OCI-LY7 (cell line): Measurements from ENCODE around the gene GLDN. TPM values are rescaled to one million over a fixed set of nuclear protein-coding genes. Genes with fewer than 3 reads are reported as not detected.

ENCODE experiments used
- BruUV-seq: library from RNA; stranded (reverse); fragments of 400-500 nt; replicated peaks from 2 replicates; lab custom pipeline; 2021; lab: Mats Ljungman, UMichigan
- CTCF ChIA-PET: fragments of 300-600 bp; sonication (Branson Sonifier 250); formaldehyde crosslinking; loops from one replicate; lab custom pipeline; 2022; ENCODE audit warnings: antibody characterized with exemption; ENCODE audit not compliant: unreplicated experiment; lab: Charles Lee
- POLR2A ChIA-PET: fragments of 300-600 bp; sonication (Branson Sonifier 250); formaldehyde crosslinking; loops from one replicate; lab custom pipeline; 2022; ENCODE audit warnings: antibody characterized with exemption; lab: Charles Lee
- DNase-seq: peaks from one replicate; pipeline ENCODE4 v3.0.0-alpha.2; 2015; ENCODE audit warnings: low spot score
- H2AFZ ChIP-seq: fragments of 200-600 bp; sonication (generic), shearing (Covaris generic); 2 replicates; pipeline ENCODE4 v1.6.1; 2014; ENCODE audit warnings: mild to moderate bottlenecking, antibody characterized with exemption, low read length, moderate library complexity
- H3K27ac ChIP-seq: fragments of 200-600 bp; sonication (generic); 2 replicates; pipeline ENCODE4 v1.5.1; 2014; ENCODE audit warnings: mixed run types, low read depth, mild to moderate bottlenecking, moderate library complexity, low read length, inconsistent platforms; ENCODE audit not compliant: poor library complexity, severe bottlenecking
- H3K36me3 ChIP-seq: fragments of 200-600 bp; sonication (generic); 2 replicates; pipeline ENCODE4 v1.6.1; 2014; ENCODE audit warnings: mild to moderate bottlenecking, antibody characterized with exemption, low read length, moderate library complexity, mixed read lengths; ENCODE audit not compliant: insufficient read depth
- H3K4me1 ChIP-seq: fragments of 200-600 bp; sonication (generic); 2 replicates; pipeline ENCODE4 v1.5.1; 2014; ENCODE audit warnings: mild to moderate bottlenecking, low read length; ENCODE audit not compliant: insufficient read depth, poor library complexity, severe bottlenecking
- H3K4me2 ChIP-seq: fragments of 200-600 bp; sonication (generic); 2 replicates; pipeline ENCODE4 v1.6.1; 2014; ENCODE audit warnings: mild to moderate bottlenecking, low read length
- H3K4me3 ChIP-seq: fragments of 200-600 bp; sonication (generic); 2 replicates; pipeline ENCODE4 v1.5.1; 2014; ENCODE audit warnings: mild to moderate bottlenecking, low read depth, low read length; ENCODE audit not compliant: poor library complexity, severe bottlenecking
- H3K79me2 ChIP-seq: fragments of 200-600 bp; sonication (generic); 2 replicates; pipeline ENCODE4 v1.6.1; 2016; ENCODE audit warnings: low read depth, mild to moderate bottlenecking, low read length, moderate library complexity, mixed read lengths; ENCODE audit not compliant: insufficient read depth
- H3K9me2 ChIP-seq: fragments of 200-600 bp; sonication (generic); 2 replicates; pipeline ENCODE4 v1.6.1; 2016; ENCODE audit warnings: mild to moderate bottlenecking, low read length, mixed read lengths; ENCODE audit not compliant: insufficient read depth
- H3K9me3 ChIP-seq: fragments of 200-600 bp; sonication (generic); 2 replicates; pipeline ENCODE4 v1.6.1; 2014; ENCODE audit warnings: mild to moderate bottlenecking, mixed run types, low read length, mixed read lengths
- H4K20me1 ChIP-seq: fragments of 200-600 bp; sonication (generic); 2 replicates; pipeline ENCODE4 v1.6.1; 2014; ENCODE audit warnings: mild to moderate bottlenecking, antibody characterized with exemption, low read length, moderate library complexity, mixed read lengths; ENCODE audit not compliant: insufficient read depth
- CTCF ChIP-seq: fragments of 200-600 bp; sonication (generic); conservative IDR thresholded peaks from 2 replicates; pipeline ENCODE4 v1.5.1; 2014; ENCODE audit warnings: mild to moderate bottlenecking, antibody characterized with exemption, low read length, moderate library complexity, mixed read lengths
- EZH2phosphoT487 ChIP-seq: fragments of 200-600 bp; sonication (generic); IDR thresholded peaks from 2 replicates; pipeline ENCODE4 v1.6.1; 2018; ENCODE audit warnings: low read depth, borderline replicate concordance, mild to moderate bottlenecking, mixed run types, antibody characterized with exemption, low read length, moderate library complexity, mixed read lengths
- intact Hi-C: fragments of 100-400 bp; cut with micrococcal nuclease; formaldehyde crosslinking; loops from one replicate; pipeline ENCODE4 v1.10.0; 2022; ENCODE audit not compliant: unreplicated experiment
- total RNA-seq, 2 experiments: library from RNA; depleted of rRNA in 1 of 2; stranded (reverse); fragments of >200 nt in 1 of 2; shearing (Covaris generic) in 1 of 2; gene quantifications; 2 replicates each; pipeline ENCODE4 v1.2.3, GENCODE V29; 2014 to 2022

Gene GLDN
- total RNA-seq, 2 experiments from 2014 or later: not detected

GRCh38 chr15:51374131-51374530 is 32.7 kb downstream of the GLDN start:
- CTCF ChIA-PET: no interaction called here
- intact Hi-C loops: no loop called here
- H3K79me2 ChIP-seq: no peaks in the 10 kb centered on the region

GRCh38 chr15:51375966-51376640 is 34.6 kb downstream of the GLDN start:
- no peak overlapping the region for H3K27ac ChIP-seq
- no peaks in the 10 kb centered on the region for H4K20me1 ChIP-seq
- no TSS peak for BruUV-seq
- TF ChIP-seq EZH2phosphoT487 (no peak), CTCF (no peak)
- H3K79me2 ChIP-seq: no peaks in the 10 kb centered on the region
- H3K4me3 ChIP-seq: no peak overlapping the region
- H3K4me2 ChIP-seq: no peak overlapping the region
- H3K9me3 ChIP-seq: no peaks in the 10 kb centered on the region
- no peaks in the 10 kb centered on the region for H3K9me2 ChIP-seq
- POLR2A ChIA-PET: interaction anchor here (0.6 kb wide), 1 partner anchor 1787 kb away, joined by 5 read pairs; no protein-coding TSS in a partner anchor
- CTCF ChIA-PET: no interaction called here
- H3K4me1 ChIP-seq: no peaks in the 10 kb centered on the region
- no peak overlapping the region for H2AFZ ChIP-seq
- intact Hi-C loops: no loop called here
- no peak for DNase-seq
- no peaks in the 10 kb centered on the region for H3K36me3 ChIP-seq

More at GRCh38 chr15:51374131-51374530, 32.7 kb downstream of the GLDN start:
- Histone ChIP-seq H3K4me2 (no peak overlapping the region), H2AFZ (no peak overlapping the region), H3K9me3 (no peaks in the 10 kb centered on the region), H3K9me2 (no peaks in the 10 kb centered on the region), H3K36me3 (no peaks in the 10 kb centered on the region), H4K20me1 (no peaks in the 10 kb centered on the region), H3K4me1 (no peaks in the 10 kb centered on the region), H3K27ac (no peak overlapping the region), H3K4me3 (no peak overlapping the region)
- TF ChIP-seq CTCF: no peak
- no peak for TF ChIP-seq EZH2phosphoT487
- POLR2A ChIA-PET: no interaction called here
- no peak for DNase-seq
- BruUV-seq: no TSS peak

- Histone ChIP-seq H3K79me2 (no peaks in the 10 kb centered on the region), H3K9me2 (no peaks in the 10 kb centered on the region), H3K4me2 (no peak overlapping the region), H3K4me1 (no peaks in the 10 kb centered on the region), H3K36me3 (no peaks in the 10 kb centered on the region), H3K4me3 (no peak overlapping the region), H3K9me3 (no peaks in the 10 kb centered on the region), H4K20me1 (no peaks in the 10 kb centered on the region), H2AFZ (no peak overlapping the region), H3K27ac (no peak overlapping the region)
- TF ChIP-seq CTCF: no peak
- TF ChIP-seq EZH2phosphoT487: no peak
- CTCF ChIA-PET: no interaction called here
- POLR2A ChIA-PET: no interaction called here
- intact Hi-C loops: no loop called here
- BruUV-seq: no TSS peak
- no peak for DNase-seq
These were observed 35.8 kb downstream of the GLDN start for GRCh38 chr15:51377038-51377786.
